ENCODE data around the gene AS3MT.
"Not testable (repeated sequence)": the region's sequence is repeated elsewhere in the genome, so short reads cannot be mapped to it uniquely, and the experiment has no call there.

Gene AS3MT

GRCh38 chr10:102869258-102870198 is at the start of gene AS3MT:
AS3MT (plus strand) TSS chr10:102869470; CDS start chr10:102869593, 123 bp downstream.
- no peak for DNase-seq (ENCODE audit: low spot score)

- DNase-seq (ENCODE audit: low spot score): not testable (repeated sequence)
Observed at GRCh38 chr10:102820008-102820407, 49.3 kb upstream of the AS3MT start.

- DNase-seq (ENCODE audit: low spot score): no peak
Observed at GRCh38 chr10:102822222-102822621, 47.0 kb upstream of the AS3MT start.

GRCh38 chr10:102824664-102825063 is 44.6 kb upstream of the AS3MT start:
- DNase-seq (ENCODE audit: low spot score): no peak

GRCh38 chr10:102826148-102826796 is 43.0 kb upstream of the AS3MT start:
- no peak for DNase-seq (ENCODE audit: low spot score)

GRCh38 chr10:102827597-102827975 is 41.7 kb upstream of the AS3MT start:
- no peak for DNase-seq (ENCODE audit: low spot score)

GRCh38 chr10:102831322-102832071 is 37.8 kb upstream of the AS3MT start:
- no peak for DNase-seq (ENCODE audit: low spot score)

GRCh38 chr10:102832248-102832647 is 37.0 kb upstream of the AS3MT start:
- no peak for DNase-seq (ENCODE audit: low spot score)

GRCh38 chr10:102832987-102833386 is 36.3 kb upstream of the AS3MT start:
- no peak for DNase-seq (ENCODE audit: low spot score)

GRCh38 chr10:102834143-102834542 is 35.1 kb upstream of the AS3MT start:
- DNase-seq (ENCODE audit: low spot score): no peak

GRCh38 chr10:102835007-102835482 is 34.2 kb upstream of the AS3MT start:
- DNase-seq (ENCODE audit: low spot score): peak; percentile 84

GRCh38 chr10:102837230-102837721 is 32.0 kb upstream of the AS3MT start, which contains the start of gene CYP17A1:
CYP17A1 (minus strand) TSS chr10:102837413; CDS start chr10:102837361, 52 bp downstream.
- DNase-seq (ENCODE audit: low spot score): no peak

GRCh38 chr10:102838276-102838927 is 30.9 kb upstream of the AS3MT start:
- not testable (repeated sequence) for DNase-seq (ENCODE audit: low spot score)

GRCh38 chr10:102841827-102842345 is 27.4 kb upstream of the AS3MT start:
- DNase-seq (ENCODE audit: low spot score): no peak

- not testable (repeated sequence) for DNase-seq (ENCODE audit: low spot score)
Observed at GRCh38 chr10:102843139-102843538, 26.1 kb upstream of the AS3MT start.

- DNase-seq (ENCODE audit: low spot score): not testable (repeated sequence)
Observed at GRCh38 chr10:102844190-102844776, 25.0 kb upstream of the AS3MT start.

- DNase-seq (ENCODE audit: low spot score): no peak
Observed at GRCh38 chr10:102845352-102845902, 23.8 kb upstream of the AS3MT start.

GRCh38 chr10:102850025-102850518 is 19.2 kb upstream of the AS3MT start:
- DNase-seq (ENCODE audit: low spot score): no peak

- not testable (repeated sequence) for DNase-seq (ENCODE audit: low spot score)
Observed at GRCh38 chr10:102853237-102853636, 16.0 kb upstream of the AS3MT start.

GRCh38 chr10:102855731-102856436 is 13.4 kb upstream of the AS3MT start:
- not testable (repeated sequence) for DNase-seq (ENCODE audit: low spot score)

All from NAMALWA (cell line).